Measurements from ENCODE around the gene NRG2.
A peak's percentile ranks its signal among the peaks of the same experiment; 100 is the strongest.

The NRG2 gene

GRCh38 chr5:140041099-140041491, 2.0 kb downstream of the NRG2 start:
- DNase-seq = peak in 2 of 51 donors; percentile 24 to 71

GRCh38 chr5:140040358-140040757, 2.7 kb downstream of the NRG2 start:
- peak in 2 of 51 donors; percentile 8 to 13 for DNase-seq

- DNase-seq = peak in 4 of 51 donors; percentile 5 to 53 (median 10)
Measured at GRCh38 chr5:140039561-140039960, 3.5 kb downstream of the NRG2 start.

GRCh38 chr5:140038373-140038957, 4.6 kb downstream of the NRG2 start:
- peak in 8 of 51 donors; percentile 5 to 63 (median 24) for DNase-seq

- DNase-seq = peak in 4 of 51 donors; percentile 1 to 29 (median 14)
Measured at GRCh38 chr5:140037012-140037411, 6.1 kb downstream of the NRG2 start.

- no peak for DNase-seq
Measured at GRCh38 chr5:140035881-140036280, 7.2 kb downstream of the NRG2 start.

GRCh38 chr5:140033037-140033760, 9.9 kb downstream of the NRG2 start:
- DNase-seq = no peak

- DNase-seq = no peak
Measured at GRCh38 chr5:140032296-140032695, 10.8 kb downstream of the NRG2 start.

GRCh38 chr5:140027807-140028206, 15.3 kb downstream of the NRG2 start:
- no peak for DNase-seq

- DNase-seq = no peak
Measured at GRCh38 chr5:140025736-140026135, 17.4 kb downstream of the NRG2 start.

- DNase-seq = no peak
Measured at GRCh38 chr5:140024928-140025327, 18.2 kb downstream of the NRG2 start.

GRCh38 chr5:140023611-140024191, 19.4 kb downstream of the NRG2 start:
- no peak for DNase-seq

GRCh38 chr5:140020601-140021177, 22.4 kb downstream of the NRG2 start:
- DNase-seq = no peak

GRCh38 chr5:140018920-140019644, 24.0 kb downstream of the NRG2 start:
- no peak for DNase-seq

GRCh38 chr5:140018517-140018916, 24.6 kb downstream of the NRG2 start:
- DNase-seq = no peak

- no peak for DNase-seq
Measured at GRCh38 chr5:140018096-140018481, 25.0 kb downstream of the NRG2 start.

- DNase-seq = no peak
Measured at GRCh38 chr5:140017397-140018095, 25.6 kb downstream of the NRG2 start.

- no peak for DNase-seq
Measured at GRCh38 chr5:140015706-140016105, 27.4 kb downstream of the NRG2 start.

GRCh38 chr5:140014751-140015150, 28.3 kb downstream of the NRG2 start:
- no peak for DNase-seq

- no peak for DNase-seq
Measured at GRCh38 chr5:140013536-140013935, 29.6 kb downstream of the NRG2 start.

- no peak for DNase-seq
Measured at GRCh38 chr5:140012443-140012842, 30.7 kb downstream of the NRG2 start.
